ENCODE data around the gene RAD51B. TPM values are rescaled to one million over a fixed set of nuclear protein-coding genes. Genes with fewer than 3 reads are reported as not detected.

The RAD51B gene
- total and polyA plus RNA-seq, 3 donors from 2014 or later = 5.5 to 22.5 (median 19.1) TPM

DNA sequence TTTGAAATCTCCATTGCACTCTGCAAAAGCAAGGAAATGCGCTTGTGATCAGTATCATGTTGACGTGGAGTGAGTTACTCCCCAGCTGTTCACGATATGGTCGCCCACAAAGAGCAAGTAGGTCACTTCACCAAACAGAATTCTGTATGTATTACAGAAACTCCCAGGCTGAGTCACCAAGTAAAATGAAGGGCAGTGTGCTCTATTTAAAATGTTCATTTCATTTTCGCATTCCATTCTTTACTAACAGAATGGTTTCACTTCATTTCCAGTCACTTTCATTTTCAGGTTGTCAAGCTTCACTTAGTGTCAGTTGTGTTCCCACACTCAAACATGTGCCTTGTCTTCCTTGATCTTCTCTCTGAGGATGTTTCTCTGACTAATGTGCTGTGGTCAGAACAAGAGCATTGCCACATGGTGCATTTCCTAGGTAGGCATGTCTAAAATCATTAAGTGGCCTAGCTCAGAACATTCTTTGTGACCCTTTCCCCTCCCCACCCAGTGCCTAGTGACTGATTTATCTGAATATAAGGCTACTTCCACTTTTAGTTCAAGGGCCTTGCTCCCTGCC lies 391.2 kb downstream of the RAD51B start:
- H3K27me3 ChIP-seq = no peaks in the 10 kb centered on the region
- WGBS, 2 donors = 52 to 55% methylated on average over 5 of the region's 5 CpGs
- H3K36me3 ChIP-seq (ENCODE audit: low read depth, missing control alignments) = no peaks in the 10 kb centered on the region
- peak overlapping the region in 1 of 2 donors; percentile 71 for H3K27ac ChIP-seq
- H3K9me3 ChIP-seq = no peaks in the 10 kb centered on the region
- TF ChIP-seq, protein P1, sequence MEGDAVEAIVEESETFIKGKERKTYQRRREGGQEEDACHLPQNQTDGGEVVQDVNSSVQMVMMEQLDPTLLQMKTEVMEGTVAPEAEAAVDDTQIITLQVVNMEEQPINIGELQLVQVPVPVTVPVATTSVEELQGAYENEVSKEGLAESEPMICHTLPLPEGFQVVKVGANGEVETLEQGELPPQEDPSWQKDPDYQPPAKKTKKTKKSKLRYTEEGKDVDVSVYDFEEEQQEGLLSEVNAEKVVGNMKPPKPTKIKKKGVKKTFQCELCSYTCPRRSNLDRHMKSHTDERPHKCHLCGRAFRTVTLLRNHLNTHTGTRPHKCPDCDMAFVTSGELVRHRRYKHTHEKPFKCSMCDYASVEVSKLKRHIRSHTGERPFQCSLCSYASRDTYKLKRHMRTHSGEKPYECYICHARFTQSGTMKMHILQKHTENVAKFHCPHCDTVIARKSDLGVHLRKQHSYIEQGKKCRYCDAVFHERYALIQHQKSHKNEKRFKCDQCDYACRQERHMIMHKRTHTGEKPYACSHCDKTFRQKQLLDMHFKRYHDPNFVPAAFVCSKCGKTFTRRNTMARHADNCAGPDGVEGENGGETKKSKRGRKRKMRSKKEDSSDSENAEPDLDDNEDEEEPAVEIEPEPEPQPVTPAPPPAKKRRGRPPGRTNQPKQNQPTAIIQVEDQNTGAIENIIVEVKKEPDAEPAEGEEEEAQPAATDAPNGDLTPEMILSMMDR (IDR thresholded peaks at IDR 0.05) = no peak
- no peak for TF ChIP-seq POLR2A (IDR thresholded peaks at IDR 0.05)
- intact Hi-C loops (cut with DNase I; ENCODE audit: low total_unique reads) = no loop called here
- H3K4me3 ChIP-seq = no peak overlapping the region
- H3K4me1 ChIP-seq = peaks cover 42% of the 10 kb centered on the region
- no peak for DNase-seq

DNA sequence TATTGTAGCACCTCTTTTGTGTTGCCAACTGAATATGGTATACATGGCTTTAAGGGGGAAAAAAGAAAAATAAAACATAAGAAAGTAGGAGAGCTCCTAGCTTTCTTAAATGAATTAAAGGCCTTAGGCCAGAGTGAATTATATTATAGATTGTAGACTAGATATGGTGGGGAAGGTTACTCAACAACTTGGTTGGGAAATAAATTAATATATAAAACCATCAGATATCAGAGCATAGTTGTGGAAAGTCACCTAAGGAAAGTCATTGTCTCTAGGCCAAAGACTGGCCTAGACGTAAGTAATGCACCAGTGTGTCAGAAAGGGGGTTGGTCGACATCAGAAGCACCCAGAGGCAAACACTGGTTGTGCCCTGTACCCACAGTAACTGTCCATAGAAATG lies 391.8 kb downstream of the RAD51B start:
- Histone ChIP-seq H3K27ac (peak overlapping the region in 1 of 2 donors; percentile 71), H3K4me1 (peaks cover 42% of the 10 kb centered on the region), H3K27me3 (no peaks in the 10 kb centered on the region), H3K36me3 (ENCODE audit: low read depth, missing control alignments) (no peaks in the 10 kb centered on the region), H3K4me3 (no peak overlapping the region), H3K9me3 (no peaks in the 10 kb centered on the region)
- TF ChIP-seq, protein P1 (IDR thresholded peaks at IDR 0.05) = no peak
- TF ChIP-seq POLR2A (IDR thresholded peaks at IDR 0.05) = no peak
- intact Hi-C loops (cut with DNase I; ENCODE audit: low total_unique reads) = no loop called here
- WGBS, 2 donors = 88 to 94% methylated on average over 2 of the region's 2 CpGs
- no peak for DNase-seq

DNA sequence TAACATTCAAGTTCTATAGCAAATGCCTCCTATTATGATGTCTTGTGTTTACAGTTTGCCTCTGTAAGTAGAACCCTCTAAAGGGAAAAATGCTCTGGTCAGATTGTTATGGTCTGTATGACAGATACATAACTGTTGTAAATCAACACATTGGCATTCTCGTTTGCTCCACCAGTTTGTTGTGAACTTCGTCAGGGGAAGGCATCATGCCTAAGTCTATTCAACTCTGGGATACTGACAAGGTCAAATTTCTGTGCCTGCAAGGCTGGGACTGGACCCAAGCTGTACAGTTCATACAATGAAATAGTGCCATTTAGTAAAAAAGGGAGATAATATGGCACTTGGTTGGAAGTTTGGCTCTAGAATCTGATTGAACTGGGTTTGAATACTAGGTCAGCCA lies 392.3 kb downstream of the RAD51B start:
- no peak for DNase-seq
- 64 to 82% methylated on average over 2 of the region's 2 CpGs for WGBS, 2 donors
- Histone ChIP-seq H3K36me3 (ENCODE audit: low read depth, missing control alignments) (no peaks in the 10 kb centered on the region), H3K27me3 (no peaks in the 10 kb centered on the region), H3K4me3 (no peak overlapping the region), H3K27ac (peak overlapping the region in 1 of 2 donors; percentile 18), H3K4me1 (peaks cover 42% of the 10 kb centered on the region), H3K9me3 (no peaks in the 10 kb centered on the region)
- intact Hi-C loops (cut with DNase I; ENCODE audit: low total_unique reads) = no loop called here
- TF ChIP-seq, protein P1 (IDR thresholded peaks at IDR 0.05) = no peak
- TF ChIP-seq POLR2A (IDR thresholded peaks at IDR 0.05) = no peak

DNA sequence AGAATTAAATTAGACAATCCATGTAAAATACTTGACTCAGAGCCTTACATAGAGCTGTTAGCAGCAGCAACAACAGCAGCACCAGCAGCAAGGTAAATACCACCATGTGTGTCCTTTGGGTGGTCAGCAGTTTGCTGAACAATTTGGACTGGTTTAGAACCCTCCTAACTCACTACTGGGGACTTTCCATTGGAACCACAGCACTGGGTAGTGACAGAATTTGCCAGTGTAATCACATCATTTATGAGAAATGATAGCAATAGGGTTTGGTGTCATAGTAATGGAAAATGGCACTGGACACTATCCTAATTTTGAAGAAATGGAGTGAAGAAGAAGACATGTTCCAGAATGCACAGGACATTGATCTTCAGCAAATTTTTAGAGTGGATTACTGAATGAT lies 392.8 kb downstream of the RAD51B start:
- no peak for TF ChIP-seq POLR2A (IDR thresholded peaks at IDR 0.05)
- TF ChIP-seq, protein P1 (IDR thresholded peaks at IDR 0.05) = no peak
- no peaks in the 10 kb centered on the region for H3K36me3 ChIP-seq (ENCODE audit: low read depth, missing control alignments)
- H3K9me3 ChIP-seq = no peaks in the 10 kb centered on the region
- DNase-seq = no peak
- intact Hi-C loops (cut with DNase I; ENCODE audit: low total_unique reads) = no loop called here
- no peak overlapping the region for H3K27ac ChIP-seq
- H3K4me3 ChIP-seq = no peak overlapping the region
- no peaks in the 10 kb centered on the region for H3K27me3 ChIP-seq
- peaks cover 42% of the 10 kb centered on the region for H3K4me1 ChIP-seq

DNA sequence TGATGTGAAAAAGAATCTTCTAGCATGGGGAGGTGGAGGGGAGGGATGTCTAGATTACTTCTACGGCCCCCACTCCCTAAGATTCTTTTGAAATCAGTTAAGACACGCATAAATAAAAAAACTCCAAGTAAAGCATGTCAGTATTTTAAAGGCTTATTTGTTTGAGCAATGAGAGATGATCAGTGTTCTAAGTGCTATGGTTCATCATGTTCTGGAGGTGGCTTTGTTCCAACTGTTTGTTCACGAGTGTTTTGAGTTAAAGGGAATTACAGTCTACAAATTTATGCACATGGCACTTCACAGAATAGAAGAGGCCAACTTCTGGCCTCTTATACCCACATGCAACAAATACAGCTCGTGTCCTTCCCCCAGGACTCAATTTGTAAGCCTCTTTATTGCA lies 394.9 kb downstream of the RAD51B start:
- Histone ChIP-seq H3K36me3 (ENCODE audit: low read depth, missing control alignments) (no peaks in the 10 kb centered on the region), H3K4me1 (peaks cover 27% of the 10 kb centered on the region), H3K4me3 (no peak overlapping the region), H3K27ac (peak overlapping the region; percentile 32 to 53), H3K9me3 (no peaks in the 10 kb centered on the region), H3K27me3 (no peaks in the 10 kb centered on the region)
- intact Hi-C loops (cut with DNase I; ENCODE audit: low total_unique reads) = no loop called here
- 35 to 61% methylated on average over 4 of the region's 4 CpGs for WGBS, 2 donors
- TF ChIP-seq POLR2A (IDR thresholded peaks at IDR 0.05) = no peak
- TF ChIP-seq, protein P1 (IDR thresholded peaks at IDR 0.05) = no peak
- peak; percentile 38 for DNase-seq
